ENCODE data around the gene UBE2J1. TPM values are rescaled to one million over a fixed set of nuclear protein-coding genes. Genes with fewer than 3 reads are reported as not detected.

Gene UBE2J1
- total and polyA plus RNA-seq, 8 donors, result 33.5 to 62.2 (median 52.7) TPM

GRCh38 chr6:89368999-89369398, 16.5 kb upstream of the UBE2J1 start:
- intact Hi-C loops (cut with DNase I), result loop anchor here in 1 of 2 donors (10.0 kb wide), 1 partner anchor 54 kb away; the partner anchor contains the start of gene GABRR2
- peak in 2 of 4 donors; percentile 43 to 70 for DNase-seq

GRCh38 chr6:89368107-89368506, 15.6 kb upstream of the UBE2J1 start:
- Histone ChIP-seq H3K27me3 (no peaks in the 10 kb centered on the region), H3K9me3 (no peaks in the 10 kb centered on the region), H3K36me3 (no peaks in the 10 kb centered on the region), H3K4me3 (no peak overlapping the region), H3K4me1 (peaks cover 0 to 21% of the 10 kb centered on the region in 2 donors), H3K27ac (no peak overlapping the region)
- intact Hi-C loops (cut with DNase I), result loop anchor here in 1 of 2 donors (10.0 kb wide), 1 partner anchor 53 kb away; the partner anchor contains the start of gene GABRR2
- peak in 1 of 4 donors; percentile 62 for DNase-seq
- ATAC-seq, result peak; percentile 70
- peak; percentile 82 to 84 for TF ChIP-seq CTCF (IDR thresholded peaks at IDR 0.05)

More at GRCh38 chr6:89368999-89369398, 16.5 kb upstream of the UBE2J1 start:
- TF ChIP-seq CTCF (IDR thresholded peaks at IDR 0.05), result peak; percentile 19 to 38
- ATAC-seq, result peak; percentile 73
- H3K27ac ChIP-seq, result no peak overlapping the region
- no peaks in the 10 kb centered on the region for H3K36me3 ChIP-seq
- H3K27me3 ChIP-seq, result no peaks in the 10 kb centered on the region
- no peak overlapping the region for H3K4me3 ChIP-seq
- no peaks in the 10 kb centered on the region for H3K9me3 ChIP-seq
- H3K4me1 ChIP-seq, result peaks cover 0 to 21% of the 10 kb centered on the region in 2 donors

GRCh38 chr6:89364586-89364985, 12.1 kb upstream of the UBE2J1 start:
- intact Hi-C loops (cut with DNase I), result loop anchor here in 1 of 2 donors (10.0 kb wide), 1 partner anchor 50 kb away; the partner anchor contains the start of gene GABRR2
- no peak for ATAC-seq
- no peaks in the 10 kb centered on the region for H3K9me3 ChIP-seq
- no peak for DNase-seq
- H3K27ac ChIP-seq, result peak overlapping the region in 1 of 2 donors; percentile 21
- no peaks in the 10 kb centered on the region for H3K36me3 ChIP-seq
- no peak for TF ChIP-seq CTCF (IDR thresholded peaks at IDR 0.05)
- H3K27me3 ChIP-seq, result no peaks in the 10 kb centered on the region
- H3K4me1 ChIP-seq, result peaks cover 0 to 17% of the 10 kb centered on the region in 2 donors
- no peak overlapping the region for H3K4me3 ChIP-seq

- Histone ChIP-seq H3K4me3 (no peak overlapping the region), H3K27ac (peak overlapping the region in 1 of 2 donors; percentile 16), H3K27me3 (no peaks in the 10 kb centered on the region), H3K4me1 (peaks cover 0 to 19% of the 10 kb centered on the region in 2 donors), H3K9me3 (no peaks in the 10 kb centered on the region), H3K36me3 (no peaks in the 10 kb centered on the region)
- no peak for DNase-seq
- intact Hi-C loops (cut with DNase I), result loop anchor here in 1 of 2 donors (10.0 kb wide), 1 partner anchor 46 kb away; the partner anchor contains the start of gene GABRR2
- TF ChIP-seq CTCF (IDR thresholded peaks at IDR 0.05), result no peak
- no peak for ATAC-seq
Measured at GRCh38 chr6:89361171-89361570, 8.6 kb upstream of the UBE2J1 start.

- Histone ChIP-seq H3K9me3 (no peaks in the 10 kb centered on the region), H3K4me1 (peaks cover 0 to 19% of the 10 kb centered on the region in 2 donors), H3K27ac (peak overlapping the region in 1 of 2 donors; percentile 16), H3K27me3 (no peaks in the 10 kb centered on the region), H3K4me3 (no peak overlapping the region), H3K36me3 (no peaks in the 10 kb centered on the region)
- intact Hi-C loops (cut with DNase I), result loop anchor here in 1 of 2 donors (10.0 kb wide), 1 partner anchor 46 kb away; the partner anchor contains the start of gene GABRR2
- no peak for TF ChIP-seq CTCF (IDR thresholded peaks at IDR 0.05)
- no peak for DNase-seq
- peak; percentile 15 for ATAC-seq
Measured at GRCh38 chr6:89360415-89360999, 8.0 kb upstream of the UBE2J1 start.
